DOHH2 (cell line): Measurements from ENCODE around the gene IRS4.

ENCODE experiments used
- H3F3A ChIP-seq: fragments of 200-600 bp; sonication (generic), shearing (Covaris generic); 2 replicates; pipeline ENCODE4 v1.6.0; 2016; ENCODE audit warnings: antibody characterized with exemption, mild to moderate bottlenecking; ENCODE audit not compliant: control insufficient read depth, insufficient read depth
- H3K27ac ChIP-seq: fragments of 200-600 bp; sonication (generic); 2 replicates; pipeline ENCODE4 v1.5.1; 2014; ENCODE audit warnings: low read depth, mild to moderate bottlenecking, low read length, moderate library complexity
- H3K27me3 ChIP-seq: fragments of 200-600 bp; sonication (generic); 2 replicates; pipeline ENCODE4 v1.6.1; 2014; ENCODE audit warnings: mild to moderate bottlenecking, low read length, mixed read lengths; ENCODE audit not compliant: control insufficient read depth
- H3K36me3 ChIP-seq: fragments of 200-600 bp; sonication (generic); 2 replicates; pipeline ENCODE4 v1.6.1; 2014; ENCODE audit warnings: mild to moderate bottlenecking, low read length, moderate library complexity, mixed read lengths; ENCODE audit not compliant: control insufficient read depth
- H3K4me1 ChIP-seq: fragments of 200-600 bp; sonication (generic); 2 replicates; pipeline ENCODE4 v1.6.1; 2014; ENCODE audit warnings: mild to moderate bottlenecking, low read length, mixed read lengths; ENCODE audit not compliant: control insufficient read depth
- H3K4me2 ChIP-seq: fragments of 200-600 bp; sonication (generic); 2 replicates; pipeline ENCODE4 v1.6.0; 2014; ENCODE audit warnings: mild to moderate bottlenecking, low read length, moderate library complexity
- H3K4me3 ChIP-seq: fragments of 200-600 bp; sonication (generic); 2 replicates; pipeline ENCODE4 v1.5.1; 2014; ENCODE audit warnings: mild to moderate bottlenecking, low read length, mixed read lengths
- H3K79me2 ChIP-seq: fragments of 200-600 bp; sonication (generic); 2 replicates; pipeline ENCODE4 v1.6.1; 2014; ENCODE audit warnings: mild to moderate bottlenecking, low read length, mixed read lengths; ENCODE audit not compliant: control insufficient read depth
- H3K9me2 ChIP-seq: fragments of 200-600 bp; sonication (generic); replicated peaks from 2 replicates; pipeline ENCODE4 v1.6.1; 2014; ENCODE audit warnings: mild to moderate bottlenecking, low read length, mixed read lengths; ENCODE audit not compliant: control insufficient read depth
- H3K9me3 ChIP-seq: fragments of 200-600 bp; sonication (generic); 2 replicates; pipeline ENCODE4 v1.6.1; 2014; ENCODE audit warnings: antibody characterized with exemption, low read length, mixed read lengths; ENCODE audit not compliant: control insufficient read depth, insufficient read depth
- H4K20me1 ChIP-seq: fragments of 200-600 bp; sonication (generic); 2 replicates; pipeline ENCODE4 v1.6.0; 2014; ENCODE audit warnings: low read depth, mild to moderate bottlenecking, antibody characterized with exemption, low read length, moderate library complexity; ENCODE audit not compliant: control insufficient read depth, insufficient read depth
- EZH2phosphoT487 ChIP-seq: fragments of 200-600 bp; sonication (generic); IDR thresholded peaks from 2 replicates; pipeline ENCODE4 v1.6.1; 2017; ENCODE audit warnings: borderline replicate concordance, mild to moderate bottlenecking, antibody characterized with exemption, low read length, moderate library complexity, mixed read lengths
- TF ChIP-seq, protein P1 (sequence below): fragments of 200-600 bp; sonication (generic); IDR thresholded peaks from one replicate; pipeline ENCODE4 v1.5.1; 2014; ENCODE audit warnings: antibody characterized with exemption, mild to moderate bottlenecking, low read depth, low read length; ENCODE audit not compliant: poor library complexity, severe bottlenecking

Gene IRS4

GRCh38 chrX:108696690-108697089 lies 39.7 kb downstream of the IRS4 start:
- no peaks in the 10 kb centered on the region for H3F3A ChIP-seq
- no peak overlapping the region for H3K4me2 ChIP-seq
- H3K4me1 ChIP-seq: no peaks in the 10 kb centered on the region
- no peaks in the 10 kb centered on the region for H3K36me3 ChIP-seq
- no peaks in the 10 kb centered on the region for H3K9me3 ChIP-seq
- no peaks in the 10 kb centered on the region for H3K27me3 ChIP-seq
- TF ChIP-seq, protein P1, sequence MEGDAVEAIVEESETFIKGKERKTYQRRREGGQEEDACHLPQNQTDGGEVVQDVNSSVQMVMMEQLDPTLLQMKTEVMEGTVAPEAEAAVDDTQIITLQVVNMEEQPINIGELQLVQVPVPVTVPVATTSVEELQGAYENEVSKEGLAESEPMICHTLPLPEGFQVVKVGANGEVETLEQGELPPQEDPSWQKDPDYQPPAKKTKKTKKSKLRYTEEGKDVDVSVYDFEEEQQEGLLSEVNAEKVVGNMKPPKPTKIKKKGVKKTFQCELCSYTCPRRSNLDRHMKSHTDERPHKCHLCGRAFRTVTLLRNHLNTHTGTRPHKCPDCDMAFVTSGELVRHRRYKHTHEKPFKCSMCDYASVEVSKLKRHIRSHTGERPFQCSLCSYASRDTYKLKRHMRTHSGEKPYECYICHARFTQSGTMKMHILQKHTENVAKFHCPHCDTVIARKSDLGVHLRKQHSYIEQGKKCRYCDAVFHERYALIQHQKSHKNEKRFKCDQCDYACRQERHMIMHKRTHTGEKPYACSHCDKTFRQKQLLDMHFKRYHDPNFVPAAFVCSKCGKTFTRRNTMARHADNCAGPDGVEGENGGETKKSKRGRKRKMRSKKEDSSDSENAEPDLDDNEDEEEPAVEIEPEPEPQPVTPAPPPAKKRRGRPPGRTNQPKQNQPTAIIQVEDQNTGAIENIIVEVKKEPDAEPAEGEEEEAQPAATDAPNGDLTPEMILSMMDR: no peak
- TF ChIP-seq EZH2phosphoT487: no peak
- no peak overlapping the region for H3K4me3 ChIP-seq
- no peak overlapping the region for H3K27ac ChIP-seq
- H3K9me2 ChIP-seq: no peaks in the 10 kb centered on the region
- no peaks in the 10 kb centered on the region for H3K79me2 ChIP-seq
- no peaks in the 10 kb centered on the region for H4K20me1 ChIP-seq
